ENCODE measurements around the gene BCL2L15.

DNA sequence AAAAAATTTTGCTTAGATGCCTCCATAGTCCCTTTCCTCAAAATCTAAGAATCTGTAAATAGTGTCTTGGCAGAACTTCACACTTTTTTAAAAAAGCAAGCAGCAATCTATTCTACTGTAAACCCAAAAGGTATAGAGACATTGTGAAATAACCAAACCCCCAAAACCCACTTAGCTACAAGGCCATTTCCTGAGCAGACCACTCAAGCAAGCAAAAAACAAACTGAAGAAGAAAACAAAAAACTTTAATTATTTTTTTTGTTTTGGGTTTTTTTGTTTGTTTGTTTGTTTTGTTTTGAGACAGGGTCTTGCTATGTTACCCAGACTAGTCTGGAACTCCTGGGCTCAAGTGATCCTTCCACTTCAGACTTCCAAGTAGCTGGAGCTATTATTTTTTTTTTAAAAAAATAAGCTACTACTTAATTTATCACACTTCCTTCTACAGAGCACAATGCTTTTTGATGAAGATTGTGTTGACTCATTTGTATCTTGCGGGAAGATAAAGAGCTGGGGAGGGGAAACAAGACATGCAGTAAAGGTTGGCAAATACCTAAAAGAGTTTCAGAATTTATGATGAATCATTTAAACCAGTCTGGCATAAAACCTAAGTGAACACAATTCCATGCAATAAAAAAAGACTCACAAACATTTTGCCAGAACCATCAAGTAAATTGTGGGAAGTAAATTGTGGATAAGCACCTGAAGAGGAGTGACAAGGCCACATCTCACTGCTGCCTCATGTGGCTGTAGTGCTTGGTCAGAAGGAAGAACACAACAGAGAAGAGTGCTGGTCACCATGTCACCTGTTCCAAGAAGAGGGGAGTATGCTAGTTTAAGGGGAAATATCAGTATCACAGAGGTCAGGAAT is 13.1 kb downstream of the BCL2L15 start:
- TF ChIP-seq POLR2A (IDR thresholded peaks at IDR 0.05; ENCODE audit: control extremely low read depth in 1 of 2, low read depth in 2 of 2, low read length in 2 of 2) (no peak), CHD2 (IDR thresholded peaks at IDR 0.05; ENCODE audit: low read length) (no peak), SRF (IDR thresholded peaks at IDR 0.05; ENCODE audit: low read depth, low read length) (no peak), YY1 (IDR thresholded peaks at IDR 0.05; ENCODE audit: low read depth, low read length) (no peak), GABPA (IDR thresholded peaks at IDR 0.05; ENCODE audit: borderline replicate concordance, insufficient read depth, low read length) (no peak), POLR2AphosphoS5 (IDR thresholded peaks at IDR 0.05; ENCODE audit: low read depth, low read length) (no peak), SP1 (IDR thresholded peaks at IDR 0.05; ENCODE audit: low read depth, low read length) (no peak), EZH2 (IDR thresholded peaks at IDR 0.05; ENCODE audit: low read depth, low read length, severe bottlenecking) (no peak), HDAC2 (IDR thresholded peaks at IDR 0.05; ENCODE audit: borderline replicate concordance in 1 of 2, low read depth in 2 of 2, low read length in 2 of 2) (no peak), BACH1 (IDR thresholded peaks at IDR 0.05; ENCODE audit: low read length) (no peak), CBX5 (IDR thresholded peaks at IDR 0.05; ENCODE audit: low read depth, low read length) (no peak)
- TF ChIP-seq, protein P1, sequence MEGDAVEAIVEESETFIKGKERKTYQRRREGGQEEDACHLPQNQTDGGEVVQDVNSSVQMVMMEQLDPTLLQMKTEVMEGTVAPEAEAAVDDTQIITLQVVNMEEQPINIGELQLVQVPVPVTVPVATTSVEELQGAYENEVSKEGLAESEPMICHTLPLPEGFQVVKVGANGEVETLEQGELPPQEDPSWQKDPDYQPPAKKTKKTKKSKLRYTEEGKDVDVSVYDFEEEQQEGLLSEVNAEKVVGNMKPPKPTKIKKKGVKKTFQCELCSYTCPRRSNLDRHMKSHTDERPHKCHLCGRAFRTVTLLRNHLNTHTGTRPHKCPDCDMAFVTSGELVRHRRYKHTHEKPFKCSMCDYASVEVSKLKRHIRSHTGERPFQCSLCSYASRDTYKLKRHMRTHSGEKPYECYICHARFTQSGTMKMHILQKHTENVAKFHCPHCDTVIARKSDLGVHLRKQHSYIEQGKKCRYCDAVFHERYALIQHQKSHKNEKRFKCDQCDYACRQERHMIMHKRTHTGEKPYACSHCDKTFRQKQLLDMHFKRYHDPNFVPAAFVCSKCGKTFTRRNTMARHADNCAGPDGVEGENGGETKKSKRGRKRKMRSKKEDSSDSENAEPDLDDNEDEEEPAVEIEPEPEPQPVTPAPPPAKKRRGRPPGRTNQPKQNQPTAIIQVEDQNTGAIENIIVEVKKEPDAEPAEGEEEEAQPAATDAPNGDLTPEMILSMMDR (IDR thresholded peaks at IDR 0.05; ENCODE audit: control extremely low read depth in 1 of 3, insufficient read depth in 1 of 3, low read depth in 1 of 3, low read length in 3 of 3): peak; percentile 22 to 70 (median 35); a peak in 2 of 4 replicates
- TF ChIP-seq, protein P2, sequence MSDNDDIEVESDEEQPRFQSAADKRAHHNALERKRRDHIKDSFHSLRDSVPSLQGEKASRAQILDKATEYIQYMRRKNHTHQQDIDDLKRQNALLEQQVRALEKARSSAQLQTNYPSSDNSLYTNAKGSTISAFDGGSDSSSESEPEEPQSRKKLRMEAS (IDR thresholded peaks at IDR 0.05): no peak
